ENCODE results near the gene BLOC1S1.

GRCh38 chr12:55707841-55708694 lies 7.8 kb upstream of the BLOC1S1 start, which contains the start of gene ITGA7:
- TF ChIP-seq POLR2A (IDR thresholded peaks at IDR 0.05; ENCODE audit: low read length), result no peak
- TF ChIP-seq GATA1 (IDR thresholded peaks at IDR 0.05; ENCODE audit: low read depth, low read length), result no peak
